GM12874 (cell line): ENCODE measurements around the gene CABLES1.

Experiments used
- CTCF ChIP-seq: IDR thresholded peaks from 2 replicates; pipeline ENCODE4 v1.5.1; 2011; ENCODE audit warnings: low read depth, mild to moderate bottlenecking, control low read depth, low read length, moderate library complexity; ENCODE audit not compliant: insufficient read depth

The CABLES1 gene

GRCh38 chr18:23142251-23142929, 7.1 kb downstream of the CABLES1 start:
- TF ChIP-seq CTCF, result no peak

- TF ChIP-seq CTCF, result no peak
These were observed 7.9 kb downstream of the CABLES1 start for GRCh38 chr18:23143016-23143814.

GRCh38 chr18:23143815-23144261, 8.6 kb downstream of the CABLES1 start:
- no peak for TF ChIP-seq CTCF

GRCh38 chr18:23144640-23145039, 9.4 kb downstream of the CABLES1 start:
- TF ChIP-seq CTCF, result no peak

- no peak for TF ChIP-seq CTCF
These were observed 10.3 kb downstream of the CABLES1 start for GRCh38 chr18:23145621-23146020.

- TF ChIP-seq CTCF, result no peak
These were observed 11.7 kb downstream of the CABLES1 start for GRCh38 chr18:23146861-23147469.

GRCh38 chr18:23148382-23148781, 13.1 kb downstream of the CABLES1 start:
- TF ChIP-seq CTCF, result no peak
